GM18526 (cell line): Measurements from ENCODE around the gene GRM1.

Experiments used
- POLR2A ChIP-seq: IDR thresholded peaks from 3 replicates; pipeline ENCODE4 v1.6.1; 2011; ENCODE audit not compliant: insufficient read length; ENCODE audit errors: extremely low read depth

GRM1 gene

GRCh38 chr6:146402476-146402875 is 373.6 kb downstream of the GRM1 start:
- no peak for TF ChIP-seq POLR2A

- no peak for TF ChIP-seq POLR2A
Measured at GRCh38 chr6:146408583-146408982, 379.7 kb downstream of the GRM1 start.

GRCh38 chr6:146410851-146411595 is 382.2 kb downstream of the GRM1 start:
- no peak for TF ChIP-seq POLR2A

- no peak for TF ChIP-seq POLR2A
Measured at GRCh38 chr6:146419576-146419975, 390.7 kb downstream of the GRM1 start.

GRCh38 chr6:146420255-146420654 is 391.4 kb downstream of the GRM1 start:
- TF ChIP-seq POLR2A = no peak

GRCh38 chr6:146422789-146423375 is 394.0 kb downstream of the GRM1 start:
- TF ChIP-seq POLR2A = no peak

- no peak for TF ChIP-seq POLR2A
Measured at GRCh38 chr6:146423452-146423851, 394.6 kb downstream of the GRM1 start.

GRCh38 chr6:146426516-146426915 is 397.7 kb downstream of the GRM1 start:
- no peak for TF ChIP-seq POLR2A

- TF ChIP-seq POLR2A = no peak
Measured at GRCh38 chr6:146429831-146430230, 401.0 kb downstream of the GRM1 start.

GRCh38 chr6:146433881-146434731 is 405.2 kb downstream of the GRM1 start:
- no peak for TF ChIP-seq POLR2A

- no peak for TF ChIP-seq POLR2A
Measured at GRCh38 chr6:146434732-146435390, 406.0 kb downstream of the GRM1 start.

GRCh38 chr6:146441907-146442306 is 413.0 kb downstream of the GRM1 start:
- TF ChIP-seq POLR2A = no peak

- no peak for TF ChIP-seq POLR2A
Measured at GRCh38 chr6:146444189-146444588, 415.3 kb downstream of the GRM1 start.

- no peak for TF ChIP-seq POLR2A
Measured at GRCh38 chr6:146445233-146445632, 416.4 kb downstream of the GRM1 start.

GRCh38 chr6:146456886-146457285 is 428.0 kb downstream of the GRM1 start:
- TF ChIP-seq POLR2A = no peak
